BLaER1 (cell line): Measurements from ENCODE around the gene GPR180.

ENCODE experiments used
- H3K27ac ChIP-seq: shearing (Covaris generic); formaldehyde crosslinking; 2 replicates; pipeline ENCODE4 v1.8.1; 2022
- H3K27me3 ChIP-seq: shearing (Covaris generic); formaldehyde crosslinking; 2 replicates; pipeline ENCODE4 v1.8.1; 2022
- H3K36me3 ChIP-seq: shearing (Covaris generic); formaldehyde crosslinking; 2 replicates; pipeline ENCODE4 v1.8.1; 2022
- H3K4me1 ChIP-seq: shearing (Covaris generic); formaldehyde crosslinking; 2 replicates; pipeline ENCODE4 v1.8.1; 2022
- H3K4me2 ChIP-seq: shearing (Covaris generic); formaldehyde crosslinking; 2 replicates; pipeline ENCODE4 v1.8.1; 2022
- H3K4me3 ChIP-seq: shearing (Covaris generic); formaldehyde crosslinking; 2 replicates; pipeline ENCODE4 v1.8.1; 2022
- H3K9ac ChIP-seq: shearing (Covaris generic); formaldehyde crosslinking; 2 replicates; pipeline ENCODE4 v1.8.1; 2022
- H3K9me3 ChIP-seq: shearing (Covaris generic); formaldehyde crosslinking; 2 replicates; pipeline ENCODE4 v1.8.1; 2022
- H4K20me1 ChIP-seq: shearing (Covaris generic); formaldehyde crosslinking; 2 replicates; pipeline ENCODE4 v1.8.1; 2022
- Cebpa-rat ChIP-seq: shearing (Covaris generic); IDR thresholded peaks from 2 replicates; pipeline ENCODE4 v1.8.1; 2022

Gene GPR180

GRCh38 chr13:94678845-94679244 lies 77.2 kb downstream of the GPR180 start:
- Histone ChIP-seq H3K27ac (no peak overlapping the region), H3K27me3 (no peaks in the 10 kb centered on the region), H4K20me1 (no peaks in the 10 kb centered on the region), H3K4me2 (no peak overlapping the region), H3K36me3 (no peaks in the 10 kb centered on the region), H3K4me1 (no peaks in the 10 kb centered on the region), H3K9me3 (no peaks in the 10 kb centered on the region), H3K9ac (no peak overlapping the region), H3K4me3 (no peak overlapping the region)
- no peak for TF ChIP-seq Cebpa-rat

- H3K9me3 ChIP-seq: no peaks in the 10 kb centered on the region
- no peak for TF ChIP-seq Cebpa-rat
Measured at GRCh38 chr13:94679614-94680013, 78.0 kb downstream of the GPR180 start.

GRCh38 chr13:94682229-94682628 lies 80.6 kb downstream of the GPR180 start:
- no peak overlapping the region for H3K9ac ChIP-seq
- H3K4me2 ChIP-seq: no peak overlapping the region
- H3K27me3 ChIP-seq: no peaks in the 10 kb centered on the region
- no peak for TF ChIP-seq Cebpa-rat
- H3K36me3 ChIP-seq: no peaks in the 10 kb centered on the region
- no peak overlapping the region for H3K4me3 ChIP-seq
- no peaks in the 10 kb centered on the region for H3K9me3 ChIP-seq
- no peaks in the 10 kb centered on the region for H4K20me1 ChIP-seq
- no peaks in the 10 kb centered on the region for H3K4me1 ChIP-seq
- H3K27ac ChIP-seq: no peak overlapping the region

More at GRCh38 chr13:94679614-94680013, 78.0 kb downstream of the GPR180 start:
- Histone ChIP-seq H3K4me1 (no peaks in the 10 kb centered on the region), H3K27me3 (no peaks in the 10 kb centered on the region), H3K27ac (no peak overlapping the region), H3K4me3 (no peak overlapping the region), H3K9ac (no peak overlapping the region), H3K36me3 (no peaks in the 10 kb centered on the region), H4K20me1 (no peaks in the 10 kb centered on the region), H3K4me2 (no peak overlapping the region)

GRCh38 chr13:94683409-94683808 lies 81.8 kb downstream of the GPR180 start:
- Histone ChIP-seq H3K27ac (no peak overlapping the region), H3K9ac (no peak overlapping the region), H3K4me3 (no peak overlapping the region), H4K20me1 (no peaks in the 10 kb centered on the region), H3K36me3 (no peaks in the 10 kb centered on the region), H3K9me3 (no peaks in the 10 kb centered on the region), H3K4me1 (no peaks in the 10 kb centered on the region), H3K4me2 (no peak overlapping the region), H3K27me3 (no peaks in the 10 kb centered on the region)
- no peak for TF ChIP-seq Cebpa-rat
